LNCAP (cell line): ENCODE data around the gene SKIL.

ENCODE experiments used
- CTCF ChIP-seq: fragments of 450-650 bp; IDR thresholded peaks from 2 replicates; pipeline ENCODE4 v1.5.1; 2017; ENCODE audit warnings: mild to moderate bottlenecking

Gene SKIL

GRCh38 chr3:170420307-170420821 lies 62.8 kb downstream of the SKIL start:
- TF ChIP-seq CTCF: no peak

GRCh38 chr3:170421111-170421641 lies 63.7 kb downstream of the SKIL start:
- no peak for TF ChIP-seq CTCF

- TF ChIP-seq CTCF: no peak
These were observed 64.2 kb downstream of the SKIL start for GRCh38 chr3:170421758-170422157.

GRCh38 chr3:170423001-170423615 lies 65.6 kb downstream of the SKIL start:
- TF ChIP-seq CTCF: no peak

- no peak for TF ChIP-seq CTCF
These were observed 67.4 kb downstream of the SKIL start for GRCh38 chr3:170424879-170425278.

- no peak for TF ChIP-seq CTCF
These were observed 68.2 kb downstream of the SKIL start for GRCh38 chr3:170425491-170426239.

- TF ChIP-seq CTCF: no peak
These were observed 68.8 kb downstream of the SKIL start for GRCh38 chr3:170426240-170426797.
